Neuron (in vitro differentiated cells): Measurements from ENCODE around the gene CLDN7.

Experiments used
- H2AFZ ChIP-seq: one replicate; pipeline ENCODE4 v1.6.1; 2013; ENCODE audit warnings: low read depth, mild to moderate bottlenecking, inconsistent platforms, low read length, moderate library complexity
- H3K27me3 ChIP-seq: one replicate; pipeline ENCODE4 v1.6.1; 2013; ENCODE audit warnings: low read length; ENCODE audit not compliant: insufficient read depth
- H3K36me3 ChIP-seq: one replicate; pipeline ENCODE4 v1.6.1; 2013; ENCODE audit warnings: low read length; ENCODE audit not compliant: insufficient read depth
- H3K4me1 ChIP-seq: one replicate; pipeline ENCODE4 v1.6.1; 2013; ENCODE audit warnings: low read length; ENCODE audit not compliant: insufficient read depth
- H3K4me3 ChIP-seq: 2 replicates; pipeline ENCODE4 v1.5.1; 2013; ENCODE audit warnings: mild to moderate bottlenecking, low read length, moderate library complexity
- H3K9me3 ChIP-seq: one replicate; pipeline ENCODE4 v1.6.1; 2013; ENCODE audit warnings: low read length

CLDN7 gene

DNA sequence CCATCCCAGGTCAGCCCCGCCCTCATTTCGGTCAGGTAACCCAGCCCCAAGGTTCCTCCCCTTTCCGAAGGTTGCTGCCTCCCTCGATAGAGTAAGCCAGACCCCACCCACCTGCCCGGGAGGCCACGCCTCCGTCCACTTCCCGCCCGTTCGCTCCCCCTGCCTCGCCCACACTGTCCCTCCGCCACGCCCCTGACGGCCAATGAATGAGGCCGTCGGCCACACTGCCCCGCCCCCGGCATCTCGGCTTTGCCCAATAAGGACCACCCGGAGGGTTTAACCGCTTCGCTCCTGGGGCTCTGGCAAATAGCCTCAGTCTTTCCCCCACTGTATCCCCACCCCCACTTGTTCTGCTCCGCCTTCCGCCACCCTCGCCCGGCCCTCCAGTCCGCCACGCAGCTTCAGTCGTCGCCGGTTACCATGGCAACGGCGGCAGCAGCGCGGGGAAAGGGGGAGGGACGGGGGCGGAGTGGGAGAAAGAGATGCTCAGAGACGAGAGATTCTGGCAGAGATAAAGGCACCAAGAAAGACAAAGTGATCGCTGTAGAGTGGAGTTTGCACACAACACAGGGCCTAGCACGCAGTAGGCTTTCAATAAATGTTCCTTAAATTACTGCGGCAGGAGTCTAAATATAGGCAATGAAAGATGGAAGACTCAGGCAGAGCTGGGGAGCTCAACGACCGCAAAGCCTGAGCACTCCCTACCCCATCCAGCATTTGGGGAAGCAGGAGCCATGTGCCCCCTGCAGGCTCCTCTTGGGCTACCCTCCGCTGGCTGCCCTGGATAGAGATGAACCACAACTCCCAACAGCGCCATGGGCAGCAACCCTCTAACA lies 47.8 kb downstream of the CLDN7 start:
- H3K9me3 ChIP-seq: no peaks in the 10 kb centered on the region
- H3K4me3 ChIP-seq: peak overlapping the region; percentile 56
- H3K36me3 ChIP-seq: no peaks in the 10 kb centered on the region
- H2AFZ ChIP-seq: no peak overlapping the region
- no peaks in the 10 kb centered on the region for H3K27me3 ChIP-seq
- H3K4me1 ChIP-seq: peaks cover 49% of the 10 kb centered on the region

DNA sequence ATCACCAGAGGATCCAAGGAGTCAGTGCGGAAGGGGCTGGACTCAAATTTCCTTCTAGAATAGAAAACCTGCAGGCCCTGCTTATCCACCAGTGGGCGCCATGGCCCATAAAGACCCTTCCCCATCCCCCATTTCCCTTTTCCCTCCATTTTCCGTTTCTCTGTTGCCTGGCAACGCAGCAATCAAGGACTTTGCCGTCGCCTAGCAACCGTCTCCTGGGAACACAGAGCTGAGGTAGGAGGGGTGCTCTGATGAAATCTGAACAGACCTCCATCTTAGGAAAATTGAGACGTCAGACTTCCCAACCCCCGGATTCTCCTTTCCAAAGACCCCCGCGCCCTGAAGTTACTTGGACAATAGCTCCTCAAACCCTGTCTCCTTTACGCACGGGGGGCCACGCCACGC lies 48.4 kb downstream of the CLDN7 start:
- Histone ChIP-seq H3K27me3 (no peaks in the 10 kb centered on the region), H3K36me3 (no peaks in the 10 kb centered on the region), H3K9me3 (no peaks in the 10 kb centered on the region), H3K4me1 (peaks cover 46% of the 10 kb centered on the region), H3K4me3 (peak overlapping the region; percentile 50), H2AFZ (no peak overlapping the region)

DNA sequence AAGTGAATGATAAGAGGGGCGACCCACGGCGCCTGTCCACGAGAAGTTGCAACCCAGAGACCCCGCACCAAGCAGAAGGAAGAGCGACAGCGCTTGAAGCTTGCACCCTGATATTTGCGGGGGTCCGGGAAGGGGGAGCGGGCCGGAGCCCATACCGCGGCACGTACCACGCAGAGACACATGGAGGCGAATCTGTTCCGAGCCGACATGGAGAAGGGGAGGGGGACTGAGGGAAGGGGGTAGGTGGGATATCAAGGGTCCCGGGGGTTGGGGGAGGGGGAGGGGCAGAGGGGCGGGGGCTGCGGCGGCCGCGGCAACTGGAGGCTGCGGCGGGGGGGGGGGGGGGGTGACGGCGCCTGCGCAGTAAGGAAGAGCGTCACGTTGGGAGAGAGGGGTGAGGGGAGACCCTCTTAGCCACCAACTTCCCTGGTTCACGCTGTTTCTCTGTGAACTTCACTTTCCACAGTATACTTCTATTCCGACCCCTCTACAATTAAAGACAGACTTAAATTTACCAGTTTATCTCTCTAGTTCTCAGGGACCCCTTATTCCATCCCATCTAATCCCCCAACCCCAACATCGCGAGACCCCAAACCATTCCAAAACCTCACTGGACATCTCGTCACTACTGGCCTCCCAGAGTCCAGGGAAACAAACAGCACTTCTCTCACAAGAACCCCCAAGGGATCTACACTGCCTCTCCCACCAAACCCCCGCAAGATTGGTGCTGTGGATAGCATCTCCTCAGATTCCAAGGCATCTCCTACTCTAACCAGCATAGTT lies 50.6 kb downstream of the CLDN7 start:
- H3K4me1 ChIP-seq: peaks cover 41% of the 10 kb centered on the region
- H3K4me3 ChIP-seq: no peak overlapping the region

More for the DNA sequence above, 50.6 kb downstream of the CLDN7 start:
- H3K9me3 ChIP-seq: no peaks in the 10 kb centered on the region
- no peaks in the 10 kb centered on the region for H3K36me3 ChIP-seq
- no peak overlapping the region for H2AFZ ChIP-seq
- no peaks in the 10 kb centered on the region for H3K27me3 ChIP-seq
